NB4 (cell line): ENCODE measurements around the gene SLC25A44.

ENCODE experiments used
- CTCF ChIP-seq: IDR thresholded peaks from one replicate; pipeline ENCODE4 v1.5.1; 2012; ENCODE audit warnings: low read depth, low read length
- MAX ChIP-seq: IDR thresholded peaks from 2 replicates; pipeline ENCODE4 v1.6.1; 2011; ENCODE audit warnings: low read depth, low read length
- POLR2A ChIP-seq: IDR thresholded peaks from 2 replicates; pipeline ENCODE4 v1.6.1; 2011; ENCODE audit warnings: mild to moderate bottlenecking; ENCODE audit not compliant: insufficient read length; ENCODE audit errors: extremely low read depth

DNA sequence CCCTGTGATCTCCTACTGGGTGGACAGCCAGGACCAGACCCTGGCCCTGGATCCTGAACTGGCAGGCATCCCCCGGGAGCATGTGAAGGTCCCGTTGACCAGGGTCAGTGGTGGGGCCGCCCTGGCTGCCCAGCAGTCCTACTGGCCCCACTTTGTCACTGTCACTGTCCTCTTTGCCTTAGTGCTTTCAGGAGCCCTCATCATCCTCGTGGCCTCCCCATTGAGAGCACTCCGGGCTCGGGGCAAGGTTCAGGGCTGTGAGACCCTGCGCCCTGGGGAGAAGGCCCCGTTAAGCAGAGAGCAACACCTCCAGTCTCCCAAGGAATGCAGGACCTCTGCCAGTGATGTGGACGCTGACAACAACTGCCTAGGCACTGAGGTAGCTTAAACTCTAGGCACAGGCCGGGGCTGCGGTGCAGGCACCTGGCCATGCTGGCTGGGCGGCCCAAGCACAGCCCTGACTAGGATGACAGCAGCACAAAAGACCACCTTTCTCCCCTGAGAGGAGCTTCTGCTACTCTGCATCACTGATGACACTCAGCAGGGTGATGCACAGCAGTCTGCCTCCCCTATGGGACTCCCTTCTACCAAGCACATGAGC, 17.2 kb upstream of the SLC25A44 start:
- no peak for TF ChIP-seq CTCF
- no peak for TF ChIP-seq POLR2A
- TF ChIP-seq MAX = no peak
